Nephron progenitor cell (in vitro differentiated cells): ENCODE data around the gene TPPP.

ENCODE experiments used
- DNase-seq: peaks from one replicate; pipeline ENCODE4 v3.0.0; 2021
- H3K27ac Mint-ChIP-seq: 2 replicates; pipeline ENCODE4 v1.8.0; 2021; ENCODE audit warnings: mild to moderate bottlenecking, moderate library complexity, mixed read lengths
- H3K27me3 Mint-ChIP-seq: 2 replicates; pipeline ENCODE4 v1.8.0; 2021; ENCODE audit warnings: mild to moderate bottlenecking, low read depth, mixed read lengths; ENCODE audit not compliant: poor library complexity
- H3K36me3 Mint-ChIP-seq: 2 replicates; pipeline ENCODE4 v1.8.0; 2021; ENCODE audit warnings: low read depth, mixed read lengths
- H3K4me1 Mint-ChIP-seq: 2 replicates; pipeline ENCODE4 v1.8.0; 2021; ENCODE audit warnings: mixed read lengths
- H3K4me3 Mint-ChIP-seq: 2 replicates; pipeline ENCODE4 v1.8.0; 2021; ENCODE audit warnings: mild to moderate bottlenecking, moderate library complexity, mixed read lengths
- H3K9me3 Mint-ChIP-seq: 2 replicates; pipeline ENCODE4 v1.8.0; 2021; ENCODE audit warnings: mild to moderate bottlenecking, moderate library complexity, mixed read lengths
- CTCF ChIP-seq: fragments of 200-600 bp; sonication (generic); IDR thresholded peaks from 2 replicates; pipeline ENCODE4 v1.5.0; 2021; ENCODE audit warnings: antibody characterized with exemption

TPPP gene

GRCh38 chr5:670396-671270 lies 22.5 kb downstream of the TPPP start:
- Mint-ChIP-seq H3K36me3 (peaks cover 13% of the 10 kb centered on the region), H3K9me3 (no peaks in the 10 kb centered on the region), H3K27ac (no peak overlapping the region), H3K4me3 (no peak overlapping the region), H3K27me3 (peaks cover 6% of the 10 kb centered on the region), H3K4me1 (peaks cover 17% of the 10 kb centered on the region)
- no peak for TF ChIP-seq CTCF
- DNase-seq, result no peak

- Mint-ChIP-seq H3K9me3 (no peaks in the 10 kb centered on the region), H3K27ac (no peak overlapping the region), H3K36me3 (peaks cover 13% of the 10 kb centered on the region), H3K4me1 (peaks cover 17% of the 10 kb centered on the region), H3K27me3 (peaks cover 6% of the 10 kb centered on the region), H3K4me3 (no peak overlapping the region)
- no peak for TF ChIP-seq CTCF
- DNase-seq, result no peak
Observed at GRCh38 chr5:669842-670395, 23.2 kb downstream of the TPPP start.

GRCh38 chr5:669111-669841 lies 23.9 kb downstream of the TPPP start:
- DNase-seq, result no peak
- peak; percentile 65 for TF ChIP-seq CTCF
- H3K27ac Mint-ChIP-seq, result no peak overlapping the region
- H3K4me1 Mint-ChIP-seq, result peaks cover 22% of the 10 kb centered on the region
- H3K36me3 Mint-ChIP-seq, result peaks cover 13% of the 10 kb centered on the region
- H3K27me3 Mint-ChIP-seq, result peaks cover 6% of the 10 kb centered on the region
- no peaks in the 10 kb centered on the region for H3K9me3 Mint-ChIP-seq
- H3K4me3 Mint-ChIP-seq, result no peak overlapping the region

- Mint-ChIP-seq H3K27me3 (peaks cover 6% of the 10 kb centered on the region), H3K27ac (no peak overlapping the region), H3K4me1 (peaks cover 27% of the 10 kb centered on the region), H3K9me3 (no peaks in the 10 kb centered on the region), H3K36me3 (peaks cover 20% of the 10 kb centered on the region), H3K4me3 (no peak overlapping the region)
- no peak for TF ChIP-seq CTCF
- DNase-seq, result no peak
Observed at GRCh38 chr5:668283-668995, 24.7 kb downstream of the TPPP start.

GRCh38 chr5:666816-667498 lies 26.2 kb downstream of the TPPP start:
- no peak for TF ChIP-seq CTCF
- no peak for DNase-seq
- Mint-ChIP-seq H3K9me3 (no peaks in the 10 kb centered on the region), H3K4me1 (peaks cover 16% of the 10 kb centered on the region), H3K36me3 (peaks cover 24% of the 10 kb centered on the region), H3K27me3 (no peaks in the 10 kb centered on the region), H3K4me3 (no peak overlapping the region), H3K27ac (peak overlapping the region; percentile 59)
